HEK293 (cell line): ENCODE data around the gene CDH2.

Experiments
- ATF2 ChIP-seq: fragments of 450-650 bp; formaldehyde crosslinking; IDR thresholded peaks from 2 replicates; pipeline ENCODE4 v1.5.1; 2016; ENCODE audit warnings: missing biosample characterization, missing genetic modification characterization, low read depth
- CTCF ChIP-seq: fragments of 450-650 bp; formaldehyde crosslinking; IDR thresholded peaks from 2 replicates; pipeline ENCODE4 v1.5.1; 2016; ENCODE audit warnings: missing biosample characterization, missing genetic modification characterization
- REST ChIP-seq: fragments of 450-650 bp; formaldehyde crosslinking; IDR thresholded peaks from 2 replicates; pipeline ENCODE4 v1.5.1; 2016; ENCODE audit warnings: missing biosample characterization, missing genetic modification characterization
- ZBTB1 ChIP-seq: fragments of 450-650 bp; formaldehyde crosslinking; IDR thresholded peaks from 2 replicates; pipeline ENCODE4 v1.5.1; 2016; ENCODE audit warnings: missing biosample characterization, missing genetic modification characterization
- ZBTB21 ChIP-seq: fragments of 450-650 bp; formaldehyde crosslinking; IDR thresholded peaks from 2 replicates; pipeline ENCODE4 v1.5.1; 2017; ENCODE audit warnings: missing biosample characterization, missing genetic modification characterization
- ZBTB26 ChIP-seq: fragments of 450-650 bp; formaldehyde crosslinking; optimal IDR thresholded peaks from 2 replicates; pipeline ENCODE3; 2016; ENCODE audit warnings: missing biosample characterization, mild to moderate bottlenecking, missing genetic modification characterization
- ZNF404 ChIP-seq: fragments of 450-650 bp; formaldehyde crosslinking; IDR thresholded peaks from 2 replicates; pipeline ENCODE4 v1.5.1; 2017; ENCODE audit warnings: missing biosample characterization, missing genetic modification characterization

- TF ChIP-seq REST (tag by site-specific recombination) = no peak
- TF ChIP-seq ZNF404 = no peak
- TF ChIP-seq ZBTB21 (tag by site-specific recombination) = no peak
- no peak for TF ChIP-seq CTCF (tag by site-specific recombination)
- TF ChIP-seq ATF2 (tag by site-specific recombination) = no peak
- TF ChIP-seq ZBTB26 (tag by site-specific recombination) = no peak
- TF ChIP-seq ZBTB1 (tag by site-specific recombination) = no peak
These were observed 256.1 kb downstream of the CDH2 start for GRCh38 chr18:27920836-27921235.
